ENCODE results near the gene PDGFA.

The PDGFA gene

DNA sequence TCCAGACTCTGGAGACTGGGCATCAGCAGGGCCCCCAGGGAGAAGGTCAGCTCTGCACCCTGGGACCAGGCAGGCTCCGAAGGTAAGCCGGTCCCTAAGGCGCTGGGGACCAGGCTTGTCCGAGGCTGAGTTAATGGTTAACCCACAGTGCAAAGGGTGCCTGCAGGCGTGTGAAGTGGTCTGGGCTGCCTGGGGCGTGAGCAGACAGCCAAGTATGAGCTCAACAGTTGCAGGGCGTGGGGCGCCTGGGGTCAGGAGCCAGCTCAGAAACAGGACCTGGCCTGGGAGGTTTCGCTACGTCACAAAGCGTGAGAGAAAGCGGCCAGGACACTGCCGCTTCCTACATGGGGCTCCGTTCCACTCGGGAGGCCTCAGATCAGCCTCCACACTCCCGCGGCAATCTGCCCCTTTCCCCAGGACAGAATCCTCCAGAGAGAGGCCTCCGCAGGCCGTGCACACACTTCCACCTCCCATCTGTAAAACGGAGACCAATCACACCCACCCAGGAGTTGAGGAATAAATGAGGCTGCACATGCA lies 16.0 kb downstream of the PDGFA start:
- H3K36me3 ChIP-seq (ENCODE audit: insufficient read depth, low read depth, low read length), result peaks cover 31% of the 10 kb centered on the region
- H3K9ac ChIP-seq (ENCODE audit: low read depth, low read length), result no peak overlapping the region
- H3K27ac ChIP-seq (ENCODE audit: low read length), result no peak overlapping the region

DNA sequence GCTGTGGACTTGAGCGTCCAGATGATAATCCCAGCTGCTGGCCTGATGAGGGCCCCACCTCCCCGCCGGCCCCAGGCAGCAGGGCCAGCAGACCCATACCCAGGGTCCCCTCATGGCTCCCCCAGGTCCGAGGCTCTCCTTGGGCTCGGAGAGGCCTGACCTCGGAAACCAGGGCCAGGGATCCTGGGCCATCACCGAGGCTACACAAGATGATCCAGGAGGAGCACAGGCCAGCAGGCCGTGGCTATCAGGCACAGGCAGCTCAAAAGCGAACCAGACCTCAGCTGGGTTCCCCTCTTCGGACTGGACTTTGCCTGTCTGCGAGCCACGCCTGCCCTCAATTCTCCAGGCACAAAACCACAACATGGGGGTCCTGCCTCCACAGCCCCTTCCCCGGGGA lies 17.4 kb downstream of the PDGFA start:
- H3K9ac ChIP-seq (ENCODE audit: low read depth, low read length), result no peak overlapping the region
- H3K27me3 ChIP-seq (ENCODE audit: insufficient read depth, low read length), result no peaks in the 10 kb centered on the region
- no peak overlapping the region for H3K4me3 ChIP-seq (ENCODE audit: low read length)
- no peak overlapping the region for H3K27ac ChIP-seq (ENCODE audit: low read length)
- peaks cover 42% of the 10 kb centered on the region for H3K36me3 ChIP-seq (ENCODE audit: insufficient read depth, low read depth, low read length)
- H3K9me3 ChIP-seq (ENCODE audit: insufficient read depth, low read depth, low read length), result no peaks in the 10 kb centered on the region
- H3K4me1 ChIP-seq (ENCODE audit: insufficient read depth, low read length), result no peaks in the 10 kb centered on the region

More for the DNA sequence above, 16.0 kb downstream of the PDGFA start:
- H3K4me3 ChIP-seq (ENCODE audit: low read length), result no peak overlapping the region
- H3K27me3 ChIP-seq (ENCODE audit: insufficient read depth, low read length), result no peaks in the 10 kb centered on the region
- H3K9me3 ChIP-seq (ENCODE audit: insufficient read depth, low read depth, low read length), result no peaks in the 10 kb centered on the region
- no peaks in the 10 kb centered on the region for H3K4me1 ChIP-seq (ENCODE audit: insufficient read depth, low read length)

DNA sequence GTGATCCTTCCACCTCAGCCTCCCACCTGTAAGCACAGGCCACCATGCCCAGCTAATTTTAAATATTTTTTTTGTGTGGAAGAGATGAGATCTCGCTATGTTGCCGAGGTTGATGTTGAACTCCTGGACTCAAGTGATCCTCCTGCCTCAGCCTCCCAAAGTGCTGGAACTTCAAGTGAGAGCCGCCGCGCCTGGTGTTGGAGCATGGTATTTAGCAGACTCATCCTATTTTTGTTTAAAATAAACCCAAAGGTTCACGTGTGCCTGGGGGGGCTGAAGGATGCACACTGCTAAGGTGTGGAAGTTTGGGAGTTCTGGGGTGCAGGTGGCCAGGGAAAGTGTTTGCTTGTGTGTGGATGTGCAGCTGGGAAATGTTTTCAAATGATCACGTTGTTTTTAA lies 18.1 kb downstream of the PDGFA start:
- Histone ChIP-seq H3K27ac (ENCODE audit: low read length) (no peak overlapping the region), H3K27me3 (ENCODE audit: insufficient read depth, low read length) (no peaks in the 10 kb centered on the region), H3K9ac (ENCODE audit: low read depth, low read length) (no peak overlapping the region), H3K36me3 (ENCODE audit: insufficient read depth, low read depth, low read length) (peaks cover 49% of the 10 kb centered on the region), H3K4me3 (ENCODE audit: low read length) (no peak overlapping the region), H3K4me1 (ENCODE audit: insufficient read depth, low read length) (no peaks in the 10 kb centered on the region), H3K9me3 (ENCODE audit: insufficient read depth, low read depth, low read length) (no peaks in the 10 kb centered on the region)

DNA sequence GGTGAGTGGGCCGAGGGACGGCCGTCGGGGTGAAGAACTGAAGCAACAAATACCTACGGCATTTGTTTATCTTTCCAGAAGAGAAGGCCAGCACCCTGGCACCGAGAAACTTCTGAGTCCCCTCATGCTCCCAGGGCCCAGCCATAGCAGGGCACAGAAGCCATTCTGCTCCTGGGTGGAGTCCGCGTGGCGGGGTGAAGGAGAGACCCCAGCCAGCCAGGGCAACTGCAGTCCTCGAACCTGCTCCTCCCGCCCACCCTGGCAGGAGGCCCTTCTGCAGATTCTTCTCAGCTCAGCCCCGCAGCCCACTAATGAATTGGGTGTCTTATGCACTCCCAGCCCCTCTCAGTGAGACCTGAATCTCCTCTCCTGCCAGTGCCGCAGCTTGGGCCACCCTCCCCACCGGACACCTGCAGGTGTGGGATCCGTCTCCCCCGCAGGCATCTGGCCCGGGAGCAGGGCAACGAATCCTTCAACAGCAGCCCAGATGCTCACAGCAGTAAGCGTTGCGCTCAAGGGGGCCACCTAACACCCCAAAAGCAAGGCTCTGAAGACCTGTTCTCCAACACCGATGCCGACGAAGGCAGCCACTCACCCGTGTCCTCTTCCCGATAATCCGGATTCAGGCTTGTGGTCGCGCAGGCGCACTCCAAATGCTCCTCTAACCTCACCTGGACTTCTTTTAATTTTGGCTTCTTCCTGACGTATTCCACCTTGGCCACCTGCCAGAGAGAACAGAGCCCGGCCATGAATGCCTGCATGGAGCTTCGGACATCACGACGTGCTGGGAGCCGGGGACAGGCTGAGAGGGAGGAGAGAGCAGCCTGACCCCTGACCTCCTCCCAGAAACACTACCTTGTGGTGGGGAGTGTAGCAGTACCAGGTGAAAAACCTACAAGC lies 18.9 kb downstream of the PDGFA start:
- Histone ChIP-seq H3K36me3 (ENCODE audit: insufficient read depth, low read depth, low read length) (peaks cover 51% of the 10 kb centered on the region), H3K9me3 (ENCODE audit: insufficient read depth, low read depth, low read length) (no peaks in the 10 kb centered on the region), H3K27ac (ENCODE audit: low read length) (no peak overlapping the region), H3K27me3 (ENCODE audit: insufficient read depth, low read length) (no peaks in the 10 kb centered on the region), H3K9ac (ENCODE audit: low read depth, low read length) (no peak overlapping the region), H3K4me3 (ENCODE audit: low read length) (no peak overlapping the region), H3K4me1 (ENCODE audit: insufficient read depth, low read length) (no peaks in the 10 kb centered on the region)

DNA sequence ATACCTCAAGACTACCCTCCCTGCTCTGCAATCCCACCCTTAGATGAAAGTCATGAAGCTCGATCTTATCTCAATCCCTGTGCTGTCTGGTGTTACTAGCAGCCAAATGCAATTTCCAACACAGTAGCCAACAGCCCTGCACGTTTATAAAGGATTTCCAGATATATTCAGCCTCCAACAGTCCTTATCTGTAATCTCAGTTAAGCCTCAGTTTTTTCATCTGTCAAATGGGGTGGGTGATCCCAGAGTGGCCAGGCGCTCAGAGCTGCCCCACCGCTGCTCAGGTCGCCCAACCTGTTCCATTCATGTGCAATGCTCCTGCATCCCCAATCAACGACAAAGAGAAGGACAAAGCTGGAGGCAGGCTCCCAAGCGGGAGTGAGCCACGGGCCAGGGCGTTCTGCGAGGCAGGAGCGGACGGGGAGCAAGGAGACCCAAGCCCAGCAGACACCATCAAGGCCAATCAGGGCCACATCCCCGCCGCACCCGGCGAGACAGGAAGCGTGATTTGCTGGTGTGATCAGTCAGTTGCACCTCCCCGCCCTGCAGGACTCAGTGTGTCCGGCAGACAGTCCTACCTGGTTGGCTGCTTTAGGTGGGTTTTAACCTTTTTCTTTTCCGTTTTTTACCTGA lies 19.7 kb downstream of the PDGFA start:
- no peaks in the 10 kb centered on the region for H3K9me3 ChIP-seq (ENCODE audit: insufficient read depth, low read depth, low read length)
- H3K4me3 ChIP-seq (ENCODE audit: low read length), result no peak overlapping the region
- no peak overlapping the region for H3K9ac ChIP-seq (ENCODE audit: low read depth, low read length)
- H3K27me3 ChIP-seq (ENCODE audit: insufficient read depth, low read length), result no peaks in the 10 kb centered on the region
- no peaks in the 10 kb centered on the region for H3K4me1 ChIP-seq (ENCODE audit: insufficient read depth, low read length)
- peaks cover 51% of the 10 kb centered on the region for H3K36me3 ChIP-seq (ENCODE audit: insufficient read depth, low read depth, low read length)
- H3K27ac ChIP-seq (ENCODE audit: low read length), result no peak overlapping the region

DNA sequence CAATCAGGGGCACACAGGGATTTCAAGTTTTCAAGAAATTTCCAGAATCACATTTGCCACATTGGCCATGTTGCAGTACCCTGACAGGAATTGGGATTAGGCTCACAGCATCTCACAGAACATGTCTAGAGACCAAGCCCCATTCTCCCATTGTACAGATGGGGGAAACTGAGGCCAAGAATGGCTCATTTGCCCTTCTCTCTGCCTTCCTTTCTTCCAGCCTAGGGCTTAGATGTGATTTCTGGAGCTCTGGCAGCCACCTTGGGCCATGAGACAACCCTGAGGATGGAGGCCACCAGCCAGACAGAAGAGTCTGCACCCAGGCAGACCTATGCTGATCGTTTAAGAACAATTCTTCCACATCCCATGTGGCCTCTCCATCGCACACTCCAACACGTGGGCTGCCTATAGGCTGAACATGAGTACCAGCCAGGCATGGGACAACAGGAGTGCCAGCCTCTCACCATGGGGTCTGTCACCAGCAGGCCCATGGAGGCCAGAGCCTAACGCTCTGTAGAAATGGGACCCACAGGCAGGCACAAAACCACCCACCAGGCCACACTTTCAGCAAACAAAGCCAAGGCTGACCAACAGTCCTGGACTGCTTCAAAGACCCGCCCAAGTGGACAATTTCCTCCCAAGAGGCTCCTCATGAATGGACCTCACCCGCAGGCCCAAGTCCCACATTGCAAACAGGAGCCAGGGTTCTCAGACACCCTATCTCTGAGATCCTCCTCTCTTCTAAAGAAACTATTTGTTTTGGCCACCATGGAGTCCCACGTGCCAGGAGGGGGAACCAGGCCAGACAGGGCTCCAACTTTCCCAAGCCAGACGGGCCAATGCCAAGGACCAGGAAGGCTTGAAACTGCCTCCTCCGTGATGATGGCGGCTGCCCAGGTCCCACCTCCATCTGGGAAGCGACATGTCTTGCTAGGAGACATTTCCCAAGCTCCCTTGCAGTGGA lies 20.7 kb downstream of the PDGFA start:
- no peaks in the 10 kb centered on the region for H3K9me3 ChIP-seq (ENCODE audit: insufficient read depth, low read depth, low read length)
- H3K36me3 ChIP-seq (ENCODE audit: insufficient read depth, low read depth, low read length), result peaks cover 51% of the 10 kb centered on the region
- no peak overlapping the region for H3K4me3 ChIP-seq (ENCODE audit: low read length)
- H3K9ac ChIP-seq (ENCODE audit: low read depth, low read length), result no peak overlapping the region
- H3K4me1 ChIP-seq (ENCODE audit: insufficient read depth, low read length), result no peaks in the 10 kb centered on the region
- H3K27me3 ChIP-seq (ENCODE audit: insufficient read depth, low read length), result no peaks in the 10 kb centered on the region
- H3K27ac ChIP-seq (ENCODE audit: low read length), result no peak overlapping the region

DNA sequence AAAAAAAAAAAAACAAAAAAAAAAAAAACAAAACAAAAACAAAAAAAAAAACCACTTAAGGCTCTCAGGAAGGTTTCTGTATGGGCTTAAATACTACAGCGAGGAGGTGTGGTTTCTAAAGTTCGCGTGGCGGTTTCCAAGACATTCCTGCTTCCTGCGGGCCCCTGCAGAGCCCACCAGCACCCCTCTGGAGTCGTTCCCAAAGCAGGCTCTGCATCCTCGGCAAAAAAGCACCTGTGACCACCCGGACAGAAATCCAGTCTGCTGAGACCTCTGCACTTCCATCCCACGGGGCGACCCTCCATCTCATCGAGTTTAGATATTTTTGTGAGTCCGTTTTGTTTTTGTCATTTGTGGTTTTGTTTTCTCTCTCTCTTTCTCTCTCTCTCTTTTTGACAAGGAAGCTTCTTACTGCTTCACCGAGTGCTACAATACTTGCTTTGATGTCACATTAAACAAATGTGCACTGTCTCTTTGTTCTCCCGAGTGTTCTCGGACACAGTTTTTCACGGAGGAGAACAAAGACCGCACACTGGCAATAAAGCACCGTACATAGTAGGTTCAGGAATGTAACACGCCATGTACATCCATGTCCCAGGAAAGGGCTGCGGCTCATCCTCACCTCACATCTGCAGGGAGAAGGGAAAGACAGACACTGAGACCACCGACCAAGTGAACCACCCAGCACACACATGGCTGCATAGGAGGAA lies 21.5 kb downstream of the PDGFA start:
- H3K9ac ChIP-seq (ENCODE audit: low read depth, low read length), result no peak overlapping the region
- no peak overlapping the region for H3K4me3 ChIP-seq (ENCODE audit: low read length)
- peaks cover 51% of the 10 kb centered on the region for H3K36me3 ChIP-seq (ENCODE audit: insufficient read depth, low read depth, low read length)
- H3K9me3 ChIP-seq (ENCODE audit: insufficient read depth, low read depth, low read length), result no peaks in the 10 kb centered on the region
- no peaks in the 10 kb centered on the region for H3K27me3 ChIP-seq (ENCODE audit: insufficient read depth, low read length)
- H3K27ac ChIP-seq (ENCODE audit: low read length), result no peak overlapping the region
- no peaks in the 10 kb centered on the region for H3K4me1 ChIP-seq (ENCODE audit: insufficient read depth, low read length)

DNA sequence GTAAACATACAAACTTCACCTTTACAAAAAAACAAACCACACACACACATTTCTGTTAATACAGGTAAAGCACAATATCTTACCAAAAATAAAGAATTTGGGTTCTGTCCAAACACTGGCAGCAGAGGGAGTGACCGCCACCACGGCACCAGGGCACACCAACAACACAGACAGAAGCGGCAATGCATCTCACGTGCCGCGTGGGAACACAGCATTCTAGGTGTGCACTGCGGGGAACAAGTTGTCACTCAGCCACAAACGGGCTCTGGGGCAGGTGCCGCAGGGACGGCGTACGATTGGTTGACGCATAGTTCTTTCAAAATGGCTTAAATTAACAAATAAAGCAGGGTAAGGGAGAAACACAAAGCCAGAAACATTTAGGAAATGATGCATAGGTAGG lies 22.3 kb downstream of the PDGFA start:
- no peak overlapping the region for H3K9ac ChIP-seq (ENCODE audit: low read depth, low read length)
- no peaks in the 10 kb centered on the region for H3K9me3 ChIP-seq (ENCODE audit: insufficient read depth, low read depth, low read length)
- peaks cover 51% of the 10 kb centered on the region for H3K36me3 ChIP-seq (ENCODE audit: insufficient read depth, low read depth, low read length)
- no peak overlapping the region for H3K27ac ChIP-seq (ENCODE audit: low read length)
- no peaks in the 10 kb centered on the region for H3K4me1 ChIP-seq (ENCODE audit: insufficient read depth, low read length)
- H3K4me3 ChIP-seq (ENCODE audit: low read length), result no peak overlapping the region
- H3K27me3 ChIP-seq (ENCODE audit: insufficient read depth, low read length), result no peaks in the 10 kb centered on the region

DNA sequence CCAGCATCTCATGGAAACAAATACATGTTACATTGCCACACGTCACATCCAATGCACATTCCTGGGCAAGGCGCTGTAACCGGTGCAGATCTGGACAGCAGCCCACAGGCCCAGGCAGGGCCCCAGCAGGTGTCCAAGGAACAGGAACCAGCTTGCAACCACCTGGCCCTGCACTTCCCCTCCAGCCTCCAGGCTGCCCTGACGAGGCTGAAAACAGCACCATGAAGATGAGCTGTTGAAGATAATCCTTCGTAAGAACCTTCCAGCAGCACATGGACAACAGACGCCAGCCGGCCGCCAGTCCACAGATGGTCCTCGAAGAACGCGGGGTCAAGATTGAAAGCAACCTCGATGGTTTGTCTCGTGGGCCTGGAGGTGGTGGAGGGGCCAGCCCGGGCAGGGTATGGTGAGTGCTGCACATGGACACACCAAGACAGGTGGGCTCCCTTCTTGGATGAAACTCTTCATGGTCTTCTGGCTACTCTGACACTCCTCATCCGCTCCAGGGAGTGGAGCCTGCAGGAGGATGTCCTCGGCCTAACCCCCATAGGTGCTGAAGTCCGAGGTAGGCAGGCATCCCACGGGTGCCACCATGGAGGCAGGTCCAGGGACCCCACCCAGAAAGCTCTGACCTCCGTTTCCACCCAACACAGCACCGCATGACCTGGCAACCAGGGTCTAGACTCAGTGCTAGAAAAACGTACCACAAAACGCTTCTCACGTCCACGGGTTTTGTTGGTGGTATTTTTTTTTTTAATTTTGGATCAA lies 22.9 kb downstream of the PDGFA start:
- Histone ChIP-seq H3K4me3 (ENCODE audit: low read length) (no peak overlapping the region), H3K27ac (ENCODE audit: low read length) (no peak overlapping the region), H3K27me3 (ENCODE audit: insufficient read depth, low read length) (no peaks in the 10 kb centered on the region), H3K4me1 (ENCODE audit: insufficient read depth, low read length) (no peaks in the 10 kb centered on the region), H3K9me3 (ENCODE audit: insufficient read depth, low read depth, low read length) (no peaks in the 10 kb centered on the region), H3K9ac (ENCODE audit: low read depth, low read length) (no peak overlapping the region), H3K36me3 (ENCODE audit: insufficient read depth, low read depth, low read length) (peaks cover 49% of the 10 kb centered on the region)

DNA sequence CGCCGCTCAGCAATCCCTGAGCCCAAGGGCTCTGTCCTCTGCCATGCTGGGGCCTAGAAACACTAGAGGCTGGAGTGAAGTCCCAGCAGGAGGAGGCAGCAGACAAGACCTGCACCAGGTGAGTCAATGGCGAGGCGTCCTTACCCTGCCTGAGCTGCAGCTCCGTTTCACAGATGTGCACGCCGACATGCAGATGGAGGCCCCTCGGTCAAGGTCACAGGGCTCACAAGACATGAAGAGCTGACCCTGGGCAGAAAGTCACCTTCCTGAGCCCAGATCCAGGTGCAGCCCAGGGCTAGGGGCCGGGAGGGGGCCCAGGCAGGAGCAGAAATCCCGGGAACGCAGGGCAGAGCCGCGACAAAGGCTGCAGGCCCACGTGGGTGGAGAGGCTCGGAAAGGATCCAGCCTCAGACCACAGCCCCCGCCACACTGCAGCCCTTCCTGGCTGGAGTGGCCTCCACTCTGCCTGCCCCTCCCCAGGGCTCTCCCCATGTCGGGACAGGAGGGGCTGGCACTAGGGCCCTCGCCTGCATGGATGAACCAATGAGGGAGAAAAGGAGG lies 23.8 kb downstream of the PDGFA start:
- Histone ChIP-seq H3K4me1 (ENCODE audit: insufficient read depth, low read length) (no peaks in the 10 kb centered on the region), H3K9me3 (ENCODE audit: insufficient read depth, low read depth, low read length) (no peaks in the 10 kb centered on the region), H3K36me3 (ENCODE audit: insufficient read depth, low read depth, low read length) (peaks cover 41% of the 10 kb centered on the region), H3K27me3 (ENCODE audit: insufficient read depth, low read length) (no peaks in the 10 kb centered on the region), H3K27ac (ENCODE audit: low read length) (no peak overlapping the region), H3K4me3 (ENCODE audit: low read length) (no peak overlapping the region), H3K9ac (ENCODE audit: low read depth, low read length) (no peak overlapping the region)
